ENCODE results near the gene ARMC9.

- TF ChIP-seq CTCF (conservative IDR thresholded peaks at IDR 0.05; ENCODE audit: low read depth, low read length) (peak; percentile 42), EZH2 (IDR thresholded peaks at IDR 0.05; ENCODE audit: borderline replicate concordance, low read depth, low read length, poor library complexity, severe bottlenecking) (no peak)
Measured at GRCh38 chr2:231191896-231192872, 6.2 kb upstream of the ARMC9 start.
